K562 (cell line): ENCODE results near the gene HAPSTR1. TPM values are rescaled to one million over a fixed set of nuclear protein-coding genes. Genes with fewer than 3 reads are reported as not detected.

ENCODE experiments used
- EP300 ChIP-seq: IDR thresholded peaks from 2 replicates; pipeline ENCODE4 v1.6.1; 2012; ENCODE audit warnings: low read length, improper control_type of control experiment
- FOXK2 ChIP-seq, 2 experiments: fragments of 450-650 bp; IDR thresholded peaks in 1 of 2; conservative IDR thresholded peaks in 1 of 2; 2 replicates each; pipeline ENCODE4 v1.6.1; 2016; ENCODE audit warnings: low read depth in 2 of 2, mild to moderate bottlenecking in 1 of 2
- HDAC2 ChIP-seq: fragments of 450-650 bp; IDR thresholded peaks from 2 replicates; pipeline ENCODE4 v1.6.1; 2016; ENCODE audit warnings: mild to moderate bottlenecking
- MEIS2 ChIP-seq: fragments of 450-650 bp; IDR thresholded peaks from 2 replicates; pipeline ENCODE4 v1.6.1; 2014; ENCODE audit warnings: mild to moderate bottlenecking; ENCODE audit not compliant: partially characterized antibody
- NR3C1 ChIP-seq: sonication (generic); formaldehyde crosslinking; IDR thresholded peaks from 2 replicates; pipeline ENCODE4 v1.8.1; 2022; ENCODE audit warnings: missing genetic modification reagents
- TARDBP ChIP-seq: fragments of 450-650 bp; IDR thresholded peaks from 2 replicates; pipeline ENCODE4 v1.6.1; 2016
- TSHZ1 ChIP-seq: fragments of 250-450 bp; sonication (Bioruptor Pico); IDR thresholded peaks from 2 replicates; pipeline ENCODE4 v1.4.0; 2020; ENCODE audit warnings: mild to moderate bottlenecking, moderate library complexity
- ZBTB40 ChIP-seq, 2 experiments: fragments of 450-650 bp in 1 of 2; sonication (generic) in 1 of 2; formaldehyde crosslinking in 1 of 2; IDR thresholded peaks; 2 replicates each; pipeline versions ENCODE4 v1.7.1 to v1.9.0; 2016 to 2022; ENCODE audit warnings: inconsistent platforms in 1 of 2, mild to moderate bottlenecking in 1 of 2, missing genetic modification reagents in 1 of 2
- ZNF175 ChIP-seq: fragments of 200-800 bp; sonication (Bioruptor generic); IDR thresholded peaks from 2 replicates; pipeline ENCODE4 v1.6.1; 2016; ENCODE audit warnings: low read depth, mild to moderate bottlenecking, missing genetic modification characterization, missing compliant biosample characterization
- ZNF592 ChIP-seq: fragments of 450-650 bp; IDR thresholded peaks from 2 replicates; pipeline ENCODE4 v1.6.1; 2017; ENCODE audit warnings: antibody characterized with exemption, mild to moderate bottlenecking
- polyA plus RNA-seq, 8 experiments: library from polyadenylated mRNA; depleted of rRNA in 4 of 8; stranded (reverse) in 5 of 8; unstranded in 3 of 8; fragments of >200 nt; fragmentation: Nextera tagmentation in 2 of 8; fragmentation: Illumina TruSeq in 1 of 8; extraction: Ambion mirVana in 2 of 8; extraction: Trizol in 1 of 8; gene quantifications; 2 replicates each; pipeline versions ENCODE4 v1.2.1 to v1.2.3, GENCODE V29; 2011 to 2014; ENCODE audit warnings: inconsistent platforms in 1 of 8, missing spikeins in 1 of 8
- total RNA-seq, 7 experiments: library from RNA; depleted of rRNA in 6 of 7; stranded (reverse); fragments of >200 nt in 6 of 7; fragmentation: Illumina TruSeq in 2 of 7; extraction: Trizol in 2 of 7; gene quantifications; 2 replicates each; pipeline versions ENCODE4 v1.2.1 to v1.2.3, GENCODE V29; 2011 to 2021; ENCODE audit warnings: low replicate concordance in 1 of 7

HAPSTR1 gene
- total and polyA plus RNA-seq, 9 of the 15 experiments (the other 6 are each of a cell fraction or from before 2014, with no cell fraction given), result 10.8 to 67.9 (median 36.5) TPM

- TF ChIP-seq TSHZ1 (CRISPR knock-in tag), result no peak
- TF ChIP-seq MEIS2, result no peak
- TF ChIP-seq NR3C1, result no peak
- no peak; the same call in 1 of the 2 replicates for TF ChIP-seq ZBTB40 (IDR thresholded peaks at IDR 0.05)
- no peak for TF ChIP-seq ZBTB40 (CRISPR knock-in tag; IDR thresholded peaks at IDR 0.05)
- TF ChIP-seq ZNF592, result no peak
- peak; percentile 90 for TF ChIP-seq HDAC2
- TF ChIP-seq EP300, result peak; percentile 74
- TF ChIP-seq FOXK2 (conservative IDR thresholded peaks at IDR 0.05 in 1 of 2, IDR thresholded peaks at IDR 0.05 in 1 of 2; ENCODE audit: low read depth in 2 of 2), result peak in 1 of 2 experiments; percentile 37; a peak in 1 of 4 replicates
- TF ChIP-seq ZNF175 (CRISPR knock-in tag), result no peak
- TF ChIP-seq TARDBP, result no peak
These were observed 43.6 kb upstream of the HAPSTR1 start (continued) for GRCh38 chr16:9047689-9048301.
